IMR-90 (cell line): Measurements from ENCODE around the gene RAPGEF2. TPM values are rescaled to one million over a fixed set of nuclear protein-coding genes. Genes with fewer than 3 reads are reported as not detected.

ENCODE experiments used
- ATAC-seq: fragments of 200-7000 bp; cut with Tn5 transposase; 2 replicates; pipeline ENCODE4 v1.9.1; 2020; ENCODE audit warnings: low read depth, mild to moderate bottlenecking, moderate library complexity
- BruUV-seq: library from RNA; stranded (reverse); fragments of 400-500 nt; replicated peaks from 2 replicates; lab custom pipeline; 2021; lab: Mats Ljungman, UMichigan
- CTCF ChIA-PET: fragments of 300-600 bp; formaldehyde crosslinking; extraction: SDS; loops from one replicate; lab custom pipeline; 2021; ENCODE audit warnings: antibody characterized with exemption; lab: Yijun Ruan, JAX
- POLR2A ChIA-PET: fragments of 300-600 bp; sonication (Branson Sonifier 250); formaldehyde crosslinking; loops from one replicate; lab custom pipeline; 2022; ENCODE audit warnings: antibody characterized with exemption; ENCODE audit not compliant: unreplicated experiment; lab: Charles Lee
- DNase-seq: peaks from one replicate; pipeline ENCODE4 v3.0.0; 2013
- H2AFZ ChIP-seq: replicated peaks from 2 replicates; pipeline ENCODE3; 2013; ENCODE audit warnings: low read length, mild to moderate bottlenecking; ENCODE audit not compliant: poor library complexity
- H2AK5ac ChIP-seq: 2 replicates; pipeline ENCODE4 v1.6.1; 2013; ENCODE audit warnings: low read depth, low read length, inconsistent platforms
- H2AK9ac ChIP-seq: replicated peaks from 2 replicates; pipeline ENCODE3; 2013; ENCODE audit warnings: mild to moderate bottlenecking, low read depth, low read length, moderate library complexity; ENCODE audit not compliant: poor library complexity
- H2BK120ac ChIP-seq: 2 replicates; pipeline ENCODE4 v1.6.1; 2013; ENCODE audit warnings: low read depth, low read length, inconsistent platforms
- H2BK15ac ChIP-seq: 3 replicates; pipeline ENCODE4 v1.6.1; 2013; ENCODE audit warnings: low read depth, low read length, inconsistent platforms
- H2BK20ac ChIP-seq: 2 replicates; pipeline ENCODE4 v1.6.1; 2013; ENCODE audit warnings: low read depth, mild to moderate bottlenecking, inconsistent platforms, low read length, moderate library complexity
- H2BK5ac ChIP-seq: 2 replicates; pipeline ENCODE4 v1.6.1; 2013; ENCODE audit warnings: mild to moderate bottlenecking, low read depth, low read length, inconsistent platforms; ENCODE audit not compliant: poor library complexity, severe bottlenecking
- H3K14ac ChIP-seq: replicated peaks from 2 replicates; pipeline ENCODE4 v1.6.1; 2013; ENCODE audit warnings: low read depth, low read length, inconsistent platforms
- H3K18ac ChIP-seq: 2 replicates; pipeline ENCODE4 v1.6.1; 2013; ENCODE audit warnings: low read depth, low read length, control low read depth
- H3K23ac ChIP-seq: 2 replicates; pipeline ENCODE4 v1.6.1; 2013; ENCODE audit warnings: low read depth, low read length, inconsistent platforms
- H3K27ac ChIP-seq: 2 replicates; pipeline ENCODE4 v1.5.1; 2013; ENCODE audit warnings: mild to moderate bottlenecking, control low read depth, low read length; ENCODE audit not compliant: insufficient read depth
- H3K27me3 ChIP-seq: 2 replicates; pipeline ENCODE4 v1.6.1; 2013; ENCODE audit warnings: low read length; ENCODE audit not compliant: control insufficient read depth, insufficient read depth
- H3K36me3 ChIP-seq: 2 replicates; pipeline ENCODE4 v1.6.1; 2013; ENCODE audit warnings: low read length, mixed read lengths; ENCODE audit not compliant: control insufficient read depth, insufficient read depth
- H3K4ac ChIP-seq: 2 replicates; pipeline ENCODE4 v1.6.1; 2013; ENCODE audit warnings: low read depth, low read length, inconsistent platforms
- H3K4me1 ChIP-seq: 2 replicates; pipeline ENCODE4 v1.6.1; 2013; ENCODE audit warnings: low read length, mixed read lengths; ENCODE audit not compliant: control insufficient read depth, insufficient read depth
- H3K4me2 ChIP-seq: 2 replicates; pipeline ENCODE4 v1.6.1; 2013; ENCODE audit warnings: low read depth, mild to moderate bottlenecking, control low read depth, low read length, moderate library complexity
- H3K4me3 ChIP-seq: 2 replicates; pipeline ENCODE4 v1.5.1; 2013; ENCODE audit warnings: low read depth, mild to moderate bottlenecking, control low read depth, low read length, moderate library complexity; ENCODE audit not compliant: insufficient read depth
- H3K56ac ChIP-seq: 2 replicates; pipeline ENCODE4 v1.6.1; 2013; ENCODE audit warnings: low read length, inconsistent platforms; ENCODE audit not compliant: insufficient read depth; ENCODE audit errors: extremely low read depth
- H3K79me1 ChIP-seq, 2 experiments: 2 replicates each; pipeline ENCODE4 v1.6.1; 2013; ENCODE audit warnings: low read length in 2 of 2, inconsistent platforms in 1 of 2, low read depth in 1 of 2
- H3K9ac ChIP-seq: 2 replicates; pipeline ENCODE4 v1.6.1; 2013; ENCODE audit warnings: low read depth, low read length, control low read depth
- H3K9me1 ChIP-seq: 2 replicates; pipeline ENCODE4 v1.6.1; 2013; ENCODE audit warnings: low read length, inconsistent platforms; ENCODE audit not compliant: insufficient read depth
- H3K9me3 ChIP-seq: 2 replicates; pipeline ENCODE4 v1.6.1; 2013; ENCODE audit warnings: low read length; ENCODE audit not compliant: control insufficient read depth, insufficient read depth
- H4K20me1 ChIP-seq: 2 replicates; pipeline ENCODE4 v1.6.1; 2013; ENCODE audit warnings: low read length, inconsistent platforms; ENCODE audit not compliant: insufficient read depth
- H4K5ac ChIP-seq: 2 replicates; pipeline ENCODE4 v1.6.1; 2013; ENCODE audit warnings: mild to moderate bottlenecking, low read depth, low read length, control low read depth
- H4K8ac ChIP-seq, 2 experiments: 2 replicates each; pipeline ENCODE4 v1.6.1; 2013; ENCODE audit warnings: low read depth in 2 of 2, low read length in 2 of 2, control low read depth in 1 of 2, inconsistent platforms in 1 of 2
- H4K91ac ChIP-seq: 2 replicates; pipeline ENCODE4 v1.6.1; 2013; ENCODE audit warnings: low read depth, low read length, inconsistent platforms; ENCODE audit not compliant: insufficient read depth
- CEBPB ChIP-seq: IDR thresholded peaks from 2 replicates; pipeline ENCODE4 v1.6.1; 2012; ENCODE audit warnings: low read depth, low read length, improper control_type of control experiment
- CHD1 ChIP-seq: IDR thresholded peaks from 2 replicates; pipeline ENCODE4 v1.6.1; 2012; ENCODE audit warnings: low read depth, low read length, improper control_type of control experiment
- MAZ ChIP-seq: IDR thresholded peaks from 2 replicates; pipeline ENCODE4 v1.6.1; 2012; ENCODE audit warnings: low read depth, mild to moderate bottlenecking, low read length, improper control_type of control experiment, moderate library complexity, borderline replicate concordance
- MXI1 ChIP-seq: IDR thresholded peaks from 2 replicates; pipeline ENCODE4 v1.6.1; 2012; ENCODE audit warnings: low read depth, mild to moderate bottlenecking, low read length, moderate library complexity, borderline replicate concordance
- POLR2A ChIP-seq: IDR thresholded peaks from 2 replicates; pipeline ENCODE4 v1.6.1; 2012; ENCODE audit warnings: mild to moderate bottlenecking, low read depth, low read length
- RCOR1 ChIP-seq: IDR thresholded peaks from 2 replicates; pipeline ENCODE4 v1.6.1; 2012; ENCODE audit warnings: mild to moderate bottlenecking, low read length, improper control_type of control experiment; ENCODE audit not compliant: insufficient replicate concordance
- WGBS, 2 experiments: methylation state at CpG; one replicate each; pipeline versions ENCODE4 v1.1.5 to v1.1.7; 2013; ENCODE audit warnings: missing lambda C conversion rate in 2 of 2; ENCODE audit not compliant: insufficient read length in 1 of 2; ENCODE audit errors: extremely low coverage in 2 of 2; 5-methylcytosine and 5-hydroxymethylcytosine counted together
- dilution Hi-C: fragments of 300-500 bp; cut with HindIII; formaldehyde crosslinking; loops from one replicate; pipeline ENCODE4 v1.14.3; 2018; ENCODE audit warnings: low sequenced_read_pairs; ENCODE audit not compliant: unreplicated experiment
- in situ Hi-C: fragments of 300-500 bp; cut with MboI; formaldehyde crosslinking; loops from 3 replicates; pipeline ENCODE4 v1.14.3; 2019; ENCODE audit warnings: low sequenced_read_pairs, inconsistent platforms, mixed read lengths
- intact Hi-C: fragments of 100-400 bp; cut with micrococcal nuclease; formaldehyde crosslinking; loops from 2 replicates; pipeline ENCODE4 v1.10.0; 2022
- polyA plus RNA-seq, 3 experiments: library from polyadenylated mRNA; depleted of rRNA; stranded (reverse); fragments of >200 nt; gene quantifications; 2 replicates each; pipeline ENCODE4 v1.2.3, GENCODE V29; 2012; ENCODE audit warnings: low replicate concordance in 1 of 3
- total RNA-seq: library from RNA; depleted of rRNA; stranded (reverse); fragments of >200 nt; gene quantifications from 2 replicates; pipeline ENCODE4 v1.2.3, GENCODE V29; 2012
- TF ChIP-seq, protein P1 (sequence below): conservative IDR thresholded peaks from 2 replicates; pipeline ENCODE4 v1.5.1; 2012; ENCODE audit warnings: mild to moderate bottlenecking, low read depth, low read length, improper control_type of control experiment
- TF ChIP-seq, protein P2 (sequence below): fragments of 150-350 bp; IDR thresholded peaks from 2 replicates; pipeline ENCODE4 v1.6.1; 2016; ENCODE audit warnings: low read depth, mild to moderate bottlenecking, low read length, moderate library complexity, borderline replicate concordance
- TF ChIP-seq, protein P3 (sequence below): fragments of 150-350 bp; IDR thresholded peaks from 2 replicates; pipeline ENCODE4 v1.6.1; 2017; ENCODE audit warnings: mild to moderate bottlenecking, antibody characterized with exemption, low read length, low read depth

RAPGEF2 gene
- total and polyA plus RNA-seq, 2 of the 4 experiments (the other 2 are of a cell fraction), result 27.6 to 109 TPM

DNA sequence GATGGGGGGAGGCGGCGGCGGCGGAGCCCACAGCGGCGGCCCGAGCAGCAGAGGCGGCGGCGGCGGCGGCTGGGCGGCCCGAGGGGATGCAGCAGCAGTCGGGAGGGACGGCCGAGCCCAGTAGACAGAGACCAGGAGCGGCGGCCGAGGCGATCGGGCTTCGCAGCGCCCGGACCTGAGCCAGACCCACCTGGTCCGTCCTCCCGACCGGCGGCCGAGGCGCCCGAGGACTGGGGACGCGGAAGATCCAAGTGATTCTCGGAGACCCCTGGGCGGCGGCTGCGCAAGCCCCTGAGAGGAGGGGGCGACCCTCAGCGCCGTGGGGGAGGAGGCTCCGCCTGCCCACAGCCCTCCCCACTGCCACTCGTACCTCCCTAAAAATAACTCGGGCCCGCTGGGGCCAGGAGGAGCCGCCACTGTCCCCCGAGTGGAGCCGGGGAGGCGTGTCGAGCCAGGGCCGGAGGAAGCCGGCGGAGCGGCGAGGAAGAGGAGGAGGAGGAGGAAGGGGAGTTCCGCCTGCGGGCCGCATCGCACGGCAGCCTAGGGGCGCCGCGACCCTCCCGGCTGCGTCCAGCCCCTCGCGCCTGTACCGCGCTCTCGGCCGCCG is 608 bp downstream of the RAPGEF2 start:
- in situ Hi-C loops, result no loop called here
- 0% methylated on average over 35 of the region's 72 CpGs; no CpG with 5 or more reads in 1 of the 2 experiments for WGBS, 2 experiments
- CTCF ChIA-PET, result no interaction called here

More for the DNA sequence above, 608 bp downstream of the RAPGEF2 start:
- H3K56ac ChIP-seq, result no peak overlapping the region; the same call in 1 of the 2 replicates
- H2BK5ac ChIP-seq, result peak overlapping the region; percentile 27
- 0 out of 2 replicates have a peak, but pooled peaks cover 3% of the 10 kb centered on the region for H3K9me1 ChIP-seq
- peak overlapping the region; percentile 65 for H3K9ac ChIP-seq
- H3K36me3 ChIP-seq, result no peaks in the 10 kb centered on the region
- peak overlapping the region; percentile 88 for H3K4me3 ChIP-seq
- H3K9me3 ChIP-seq, result no peaks in the 10 kb centered on the region
- H3K4me1 ChIP-seq, result peaks cover 2% of the 10 kb centered on the region
- peak; percentile 13 for DNase-seq
- POLR2A ChIA-PET, result no interaction called here
- no peak overlapping the region for H4K5ac ChIP-seq
- H2BK120ac ChIP-seq, result no peak overlapping the region
- H3K23ac ChIP-seq, result peak overlapping the region; percentile 69; the same call in 1 of the 2 replicates
- H2BK15ac ChIP-seq, result no peak overlapping the region
- H4K20me1 ChIP-seq, result peaks cover 27% of the 10 kb centered on the region; the same call in 1 of the 2 replicates
- TF ChIP-seq, protein P1, sequence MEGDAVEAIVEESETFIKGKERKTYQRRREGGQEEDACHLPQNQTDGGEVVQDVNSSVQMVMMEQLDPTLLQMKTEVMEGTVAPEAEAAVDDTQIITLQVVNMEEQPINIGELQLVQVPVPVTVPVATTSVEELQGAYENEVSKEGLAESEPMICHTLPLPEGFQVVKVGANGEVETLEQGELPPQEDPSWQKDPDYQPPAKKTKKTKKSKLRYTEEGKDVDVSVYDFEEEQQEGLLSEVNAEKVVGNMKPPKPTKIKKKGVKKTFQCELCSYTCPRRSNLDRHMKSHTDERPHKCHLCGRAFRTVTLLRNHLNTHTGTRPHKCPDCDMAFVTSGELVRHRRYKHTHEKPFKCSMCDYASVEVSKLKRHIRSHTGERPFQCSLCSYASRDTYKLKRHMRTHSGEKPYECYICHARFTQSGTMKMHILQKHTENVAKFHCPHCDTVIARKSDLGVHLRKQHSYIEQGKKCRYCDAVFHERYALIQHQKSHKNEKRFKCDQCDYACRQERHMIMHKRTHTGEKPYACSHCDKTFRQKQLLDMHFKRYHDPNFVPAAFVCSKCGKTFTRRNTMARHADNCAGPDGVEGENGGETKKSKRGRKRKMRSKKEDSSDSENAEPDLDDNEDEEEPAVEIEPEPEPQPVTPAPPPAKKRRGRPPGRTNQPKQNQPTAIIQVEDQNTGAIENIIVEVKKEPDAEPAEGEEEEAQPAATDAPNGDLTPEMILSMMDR, result 0 out of 2 replicates have a peak, but pooled peaks have one; percentile 2
- TF ChIP-seq MAZ (no peak), MXI1 (peak; percentile 8; the same call in 1 of the 2 replicates), CEBPB (no peak), POLR2A (0 out of 2 replicates have a peak, but pooled peaks have one; percentile 19), RCOR1 (no peak), CHD1 (0 out of 2 replicates have a peak, but pooled peaks have one; percentile 10)
- TF ChIP-seq, protein P2, sequence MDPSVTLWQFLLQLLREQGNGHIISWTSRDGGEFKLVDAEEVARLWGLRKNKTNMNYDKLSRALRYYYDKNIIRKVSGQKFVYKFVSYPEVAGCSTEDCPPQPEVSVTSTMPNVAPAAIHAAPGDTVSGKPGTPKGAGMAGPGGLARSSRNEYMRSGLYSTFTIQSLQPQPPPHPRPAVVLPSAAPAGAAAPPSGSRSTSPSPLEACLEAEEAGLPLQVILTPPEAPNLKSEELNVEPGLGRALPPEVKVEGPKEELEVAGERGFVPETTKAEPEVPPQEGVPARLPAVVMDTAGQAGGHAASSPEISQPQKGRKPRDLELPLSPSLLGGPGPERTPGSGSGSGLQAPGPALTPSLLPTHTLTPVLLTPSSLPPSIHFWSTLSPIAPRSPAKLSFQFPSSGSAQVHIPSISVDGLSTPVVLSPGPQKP, result no peak
- TF ChIP-seq, protein P3, sequence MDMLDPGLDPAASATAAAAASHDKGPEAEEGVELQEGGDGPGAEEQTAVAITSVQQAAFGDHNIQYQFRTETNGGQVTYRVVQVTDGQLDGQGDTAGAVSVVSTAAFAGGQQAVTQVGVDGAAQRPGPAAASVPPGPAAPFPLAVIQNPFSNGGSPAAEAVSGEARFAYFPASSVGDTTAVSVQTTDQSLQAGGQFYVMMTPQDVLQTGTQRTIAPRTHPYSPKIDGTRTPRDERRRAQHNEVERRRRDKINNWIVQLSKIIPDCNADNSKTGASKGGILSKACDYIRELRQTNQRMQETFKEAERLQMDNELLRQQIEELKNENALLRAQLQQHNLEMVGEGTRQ, result no peak
- no peak overlapping the region for H2BK20ac ChIP-seq
- peak overlapping the region; percentile 85 for H2AK9ac ChIP-seq
- H3K18ac ChIP-seq, result no peak overlapping the region
- no TSS peak for BruUV-seq
- no peak overlapping the region for H4K91ac ChIP-seq
- no peak overlapping the region for H2AK5ac ChIP-seq
- H3K4me2 ChIP-seq, result peak overlapping the region; percentile 51
- H2AFZ ChIP-seq, result peak overlapping the region; percentile 95
- peaks cover 12 to 31% of the 10 kb centered on the region in 2 experiments for H3K79me1 ChIP-seq
- dilution Hi-C loops (no loop called here), intact Hi-C loops (loop anchor here (1.0 to 10.0 kb wide), 3 partner anchors 72 to 369 kb away; no protein-coding TSS in a partner anchor)
- H4K8ac ChIP-seq, result no peak overlapping the region; a peak in 1 of 4 replicates
- H3K27ac ChIP-seq, result peak overlapping the region; percentile 40
- H3K4ac ChIP-seq, result no peak overlapping the region
- ATAC-seq, result peak; percentile 28
- H3K27me3 ChIP-seq, result peaks cover 11% of the 10 kb centered on the region
- 0 out of 2 replicates have a peak overlapping the region, but pooled peaks have one; percentile 54 for H3K14ac ChIP-seq
